K562 (cell line): ENCODE data around the gene TXNL1. TPM values are rescaled to one million over a fixed set of nuclear protein-coding genes. Genes with fewer than 3 reads are reported as not detected.
A peak's percentile ranks its signal among the peaks of the same experiment; 100 is the strongest.

Experiments
- CBX8 ChIP-seq: fragments of 200-600 bp; sonication (generic); IDR thresholded peaks from 2 replicates; pipeline ENCODE4 v1.6.1; 2012; ENCODE audit warnings: borderline replicate concordance, mixed run types, low read depth, mild to moderate bottlenecking, moderate library complexity, mixed read lengths, low read length, control low read depth, inconsistent platforms; ENCODE audit not compliant: poor library complexity, severe bottlenecking; ENCODE audit errors: extremely low read depth
- CREBBP ChIP-seq: IDR thresholded peaks from one replicate; pipeline ENCODE4 v1.6.1; 2012; ENCODE audit warnings: low read depth, mild to moderate bottlenecking, control low read depth, inconsistent platforms, low read length
- GTF2E2 ChIP-seq: fragments of 200-800 bp; sonication (Bioruptor generic); IDR thresholded peaks from 2 replicates; pipeline ENCODE4 v1.6.1; 2016; ENCODE audit warnings: missing genetic modification characterization, missing compliant biosample characterization
- HMG20B ChIP-seq: fragments of 250-450 bp; sonication (Bioruptor Pico); IDR thresholded peaks from 2 replicates; pipeline ENCODE4 v1.5.0; 2021; ENCODE audit warnings: mild to moderate bottlenecking
- HOMEZ ChIP-seq: fragments of 250-450 bp; sonication (Bioruptor Pico); IDR thresholded peaks from 2 replicates; pipeline ENCODE4 v1.4.0; 2020; ENCODE audit warnings: mild to moderate bottlenecking, moderate library complexity
- HOXB6 ChIP-seq: fragments of 250-450 bp; sonication (Bioruptor Pico); IDR thresholded peaks from 2 replicates; pipeline ENCODE4 v1.5.1; 2022; ENCODE audit warnings: mild to moderate bottlenecking, borderline replicate concordance
- HSF4 ChIP-seq: fragments of 250-450 bp; sonication (Bioruptor Pico); IDR thresholded peaks from 2 replicates; pipeline ENCODE4 v2.1.2; 2022; ENCODE audit warnings: mild to moderate bottlenecking, moderate library complexity, borderline replicate concordance
- IRF1 ChIP-seq: sonication (generic); formaldehyde crosslinking; IDR thresholded peaks from 2 replicates; pipeline ENCODE4 v1.8.0; 2022; ENCODE audit warnings: missing genetic modification reagents, mild to moderate bottlenecking, borderline replicate concordance
- KDM4B ChIP-seq, 2 experiments: fragments of 450-650 bp in 1 of 2; sonication (generic) in 1 of 2; IDR thresholded peaks; 2 replicates each; pipeline ENCODE4 v1.6.1; 2016 to 2017; ENCODE audit warnings: borderline replicate concordance in 2 of 2, antibody characterized with exemption in 1 of 2, low read depth in 1 of 2, mild to moderate bottlenecking in 1 of 2
- PHF21A ChIP-seq: fragments of 450-650 bp; IDR thresholded peaks from 2 replicates; pipeline ENCODE4 v1.6.1; 2017; ENCODE audit warnings: low read depth, borderline replicate concordance
- RREB1 ChIP-seq: fragments of 250-450 bp; sonication (Bioruptor Pico); IDR thresholded peaks from 2 replicates; pipeline ENCODE4 v1.4.0; 2020
- TRIM28 ChIP-seq: fragments of 450-650 bp; IDR thresholded peaks from 2 replicates; pipeline ENCODE4 v1.6.1; 2017
- ZFPM2 ChIP-seq: fragments of 250-450 bp; sonication (Bioruptor Pico); IDR thresholded peaks from 2 replicates; pipeline ENCODE4 v1.5.1; 2022; ENCODE audit warnings: mild to moderate bottlenecking
- ZNF398 ChIP-seq: fragments of 250-450 bp; sonication (Bioruptor Pico); IDR thresholded peaks from 2 replicates; pipeline ENCODE4 v1.8.0; 2021; ENCODE audit warnings: moderate library complexity, mild to moderate bottlenecking, inconsistent platforms
- ZNF696 ChIP-seq: fragments of 250-450 bp; sonication (Bioruptor Pico); conservative IDR thresholded peaks from 2 replicates; pipeline ENCODE4 v1.4.0; 2020; ENCODE audit warnings: mild to moderate bottlenecking, moderate library complexity
- ZZZ3 ChIP-seq: fragments of 450-650 bp; IDR thresholded peaks from 2 replicates; pipeline ENCODE4 v1.6.1; 2016; ENCODE audit warnings: antibody characterized with exemption, mild to moderate bottlenecking, moderate library complexity
- polyA plus RNA-seq, 8 experiments: library from polyadenylated mRNA; depleted of rRNA in 4 of 8; stranded (reverse) in 5 of 8; unstranded in 3 of 8; fragments of >200 nt; fragmentation: Nextera tagmentation in 2 of 8; fragmentation: Illumina TruSeq in 1 of 8; extraction: Ambion mirVana in 2 of 8; extraction: Trizol in 1 of 8; gene quantifications; 2 replicates each; pipeline versions ENCODE4 v1.2.1 to v1.2.3, GENCODE V29; 2011 to 2014; ENCODE audit warnings: inconsistent platforms in 1 of 8, missing spikeins in 1 of 8
- total RNA-seq, 7 experiments: library from RNA; depleted of rRNA in 6 of 7; stranded (reverse); fragments of >200 nt in 6 of 7; fragmentation: Illumina TruSeq in 2 of 7; extraction: Trizol in 2 of 7; gene quantifications; 2 replicates each; pipeline versions ENCODE4 v1.2.1 to v1.2.3, GENCODE V29; 2011 to 2021; ENCODE audit warnings: low replicate concordance in 1 of 7

Gene TXNL1
- total and polyA plus RNA-seq, 9 of the 15 experiments (the other 6 are each of a cell fraction or from before 2014, with no cell fraction given): 45.4 to 103 (median 65.7) TPM

- TF ChIP-seq HOXB6 (CRISPR knock-in tag): no peak
- no peak for TF ChIP-seq IRF1 (CRISPR knock-in tag)
- no peak for TF ChIP-seq ZNF696
- TF ChIP-seq HOMEZ (CRISPR knock-in tag): no peak
- no peak for TF ChIP-seq ZFPM2
- TF ChIP-seq PHF21A: no peak
- TF ChIP-seq HMG20B (CRISPR knock-in tag): no peak
- TF ChIP-seq CREBBP: no peak
- no peak for TF ChIP-seq ZZZ3
- TF ChIP-seq TRIM28: peak; percentile 36; the same call in 1 of the 2 replicates
- TF ChIP-seq KDM4B (IDR thresholded peaks at IDR 0.05; ENCODE audit: borderline replicate concordance in 2 of 2, low read depth in 1 of 2): no peak
- TF ChIP-seq ZNF398 (CRISPR knock-in tag): no peak
- no peak for TF ChIP-seq CBX8
- TF ChIP-seq GTF2E2 (tag): no peak
- no peak for TF ChIP-seq HSF4 (CRISPR knock-in tag)
- TF ChIP-seq RREB1 (CRISPR knock-in tag): 0 out of 2 replicates have a peak, but pooled peaks have one; percentile 48
Observed at GRCh38 chr18:56650944-56651770, 12.8 kb upstream of the TXNL1 start, which contains the start of gene WDR7 (continued).
